ENCODE results near the gene CCDC88C.
"Not testable (repeated sequence)": the region's sequence is repeated elsewhere in the genome, so short reads cannot be mapped to it uniquely, and the experiment has no call there.

The CCDC88C gene

GRCh38 chr14:91228112-91229004 lies 189.3 kb downstream of the CCDC88C start:
- H3K18ac ChIP-seq (ENCODE audit: low read depth in 1 of 2, low read length in 2 of 2): no peak overlapping the region

GRCh38 chr14:91227183-91227628 lies 190.4 kb downstream of the CCDC88C start:
- Histone ChIP-seq H2BK15ac (ENCODE audit: low read depth, poor library complexity, severe bottlenecking) (no peak overlapping the region), H4K8ac (ENCODE audit: low read length) (no peak overlapping the region), H2AFZ (ENCODE audit: low read depth, low read length) (no peak overlapping the region), H4K91ac (ENCODE audit: low read length) (no peak overlapping the region), H2BK120ac (ENCODE audit: low read depth, low read length) (no peak overlapping the region), H3K23ac (ENCODE audit: low read length in 2 of 2) (no peak overlapping the region), H3K27ac (ENCODE audit: low read length, poor library complexity, severe bottlenecking) (no peak overlapping the region), H3K9me3 (ENCODE audit: control insufficient read depth, low read length) (peaks cover 6% of the 10 kb centered on the region), H3K4me2 (ENCODE audit: low read length, poor library complexity, severe bottlenecking) (no peak overlapping the region), H3K79me1 (replicated peaks; ENCODE audit: low read length, poor library complexity, severe bottlenecking) (no peaks in the 10 kb centered on the region), H3K14ac (ENCODE audit: low read length in 2 of 2) (no peak overlapping the region), H3K36me3 (ENCODE audit: control insufficient read depth in 1 of 2, insufficient read depth in 2 of 2, low read depth in 1 of 2, low read length in 2 of 2) (peaks cover 9 to 47% of the 10 kb centered on the region in 2 experiments), H3K4me3 (ENCODE audit: insufficient read depth in 1 of 2, low read depth in 1 of 2, low read length in 2 of 2) (no peak overlapping the region), H2AK5ac (ENCODE audit: low read length, severe bottlenecking) (no peak overlapping the region), H3K9ac (ENCODE audit: low read length) (no peak overlapping the region), H3K4me1 (ENCODE audit: control insufficient read depth, insufficient read depth, low read depth, low read length) (peaks cover 22% of the 10 kb centered on the region), H2BK5ac (ENCODE audit: low read depth, low read length, poor library complexity, severe bottlenecking) (no peak overlapping the region), H3K27me3 (ENCODE audit: control insufficient read depth in 1 of 2, insufficient read depth in 1 of 2, low read length in 2 of 2) (no peaks in the 10 kb centered on the region), H2BK12ac (ENCODE audit: low read length in 2 of 2) (no peak overlapping the region), H3K4ac (ENCODE audit: low read depth in 1 of 2, low read length in 2 of 2) (no peak overlapping the region), H3K18ac (ENCODE audit: low read depth in 1 of 2, low read length in 2 of 2) (no peak overlapping the region)
- WGBS: 89% methylated on average over 7 of the region's 7 CpGs
- DNase-seq: no peak

More at GRCh38 chr14:91228112-91229004, 189.3 kb downstream of the CCDC88C start:
- Histone ChIP-seq H4K91ac (ENCODE audit: low read length) (no peak overlapping the region), H3K79me1 (replicated peaks; ENCODE audit: low read length, poor library complexity, severe bottlenecking) (no peaks in the 10 kb centered on the region), H3K4me3 (ENCODE audit: insufficient read depth in 1 of 2, low read depth in 1 of 2, low read length in 2 of 2) (no peak overlapping the region), H3K4me2 (ENCODE audit: low read length, poor library complexity, severe bottlenecking) (no peak overlapping the region), H3K14ac (ENCODE audit: low read length in 2 of 2) (no peak overlapping the region), H2AFZ (ENCODE audit: low read depth, low read length) (no peak overlapping the region), H3K36me3 (ENCODE audit: control insufficient read depth in 1 of 2, insufficient read depth in 2 of 2, low read depth in 1 of 2, low read length in 2 of 2) (peaks cover 14 to 53% of the 10 kb centered on the region in 2 experiments), H2BK120ac (ENCODE audit: low read depth, low read length) (no peak overlapping the region), H3K27me3 (ENCODE audit: control insufficient read depth in 1 of 2, insufficient read depth in 1 of 2, low read length in 2 of 2) (no peaks in the 10 kb centered on the region), H3K4ac (ENCODE audit: low read depth in 1 of 2, low read length in 2 of 2) (no peak overlapping the region), H2BK12ac (ENCODE audit: low read length in 2 of 2) (no peak overlapping the region), H4K8ac (ENCODE audit: low read length) (no peak overlapping the region), H3K27ac (ENCODE audit: low read length, poor library complexity, severe bottlenecking) (peak overlapping the region; percentile 13), H2BK5ac (ENCODE audit: low read depth, low read length, poor library complexity, severe bottlenecking) (no peak overlapping the region), H3K9me3 (ENCODE audit: control insufficient read depth, low read length) (peaks cover 6% of the 10 kb centered on the region), H3K4me1 (ENCODE audit: control insufficient read depth, insufficient read depth, low read depth, low read length) (peaks cover 22% of the 10 kb centered on the region), H2AK5ac (ENCODE audit: low read length, severe bottlenecking) (no peak overlapping the region), H3K23ac (ENCODE audit: low read length in 2 of 2) (no peak overlapping the region), H3K9ac (ENCODE audit: low read length) (no peak overlapping the region), H2BK15ac (ENCODE audit: low read depth, poor library complexity, severe bottlenecking) (no peak overlapping the region)
- WGBS: 76% methylated on average over 14 of the region's 14 CpGs
- DNase-seq: peak; percentile 59

DNA sequence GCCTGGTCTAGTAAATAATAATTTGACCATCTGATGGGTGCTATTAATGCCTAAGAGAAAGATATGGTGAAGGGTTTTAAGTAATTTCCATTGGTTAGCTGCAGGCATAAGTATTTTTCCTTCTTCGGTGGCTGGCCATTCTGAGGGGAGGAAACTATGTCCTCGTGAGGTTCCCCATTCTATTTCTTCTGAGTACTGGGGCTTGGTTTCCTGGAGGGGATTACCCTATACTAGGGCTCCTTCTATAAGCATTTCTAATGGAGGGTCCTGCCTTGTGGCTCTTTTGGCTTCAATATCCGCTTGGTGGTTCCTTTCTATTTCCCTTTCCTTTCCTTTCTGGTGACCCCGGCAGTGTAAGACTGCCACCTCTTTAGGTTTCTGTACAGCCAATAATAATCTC lies 191.3 kb downstream of the CCDC88C start:
- not testable (repeated sequence) for H2BK120ac ChIP-seq (ENCODE audit: low read depth, low read length); H3K9me3 ChIP-seq (ENCODE audit: control insufficient read depth, low read length); H4K91ac ChIP-seq (ENCODE audit: low read length); H2AK5ac ChIP-seq (ENCODE audit: low read length, severe bottlenecking); H3K4ac ChIP-seq (ENCODE audit: low read depth in 1 of 2, low read length in 2 of 2); H3K14ac ChIP-seq (ENCODE audit: low read length in 2 of 2); H3K4me2 ChIP-seq (ENCODE audit: low read length, poor library complexity, severe bottlenecking); H3K23ac ChIP-seq (ENCODE audit: low read length in 2 of 2); H3K27me3 ChIP-seq (ENCODE audit: control insufficient read depth in 1 of 2, insufficient read depth in 1 of 2, low read length in 2 of 2); H2BK5ac ChIP-seq (ENCODE audit: low read depth, low read length, poor library complexity, severe bottlenecking); H2BK15ac ChIP-seq (ENCODE audit: low read depth, poor library complexity, severe bottlenecking); H4K8ac ChIP-seq (ENCODE audit: low read length); H3K79me1 ChIP-seq (replicated peaks; ENCODE audit: low read length, poor library complexity, severe bottlenecking); H3K27ac ChIP-seq (ENCODE audit: low read length, poor library complexity, severe bottlenecking); H3K18ac ChIP-seq (ENCODE audit: low read depth in 1 of 2, low read length in 2 of 2); DNase-seq; H2BK12ac ChIP-seq (ENCODE audit: low read length in 2 of 2); H2AFZ ChIP-seq (ENCODE audit: low read depth, low read length); H3K9ac ChIP-seq (ENCODE audit: low read length); H3K4me3 ChIP-seq (ENCODE audit: insufficient read depth in 1 of 2, low read depth in 1 of 2, low read length in 2 of 2)
- WGBS: 92% methylated on average over 2 of the region's 4 CpGs
- peaks cover 9 to 46% of the 10 kb centered on the region in 2 experiments for H3K36me3 ChIP-seq (ENCODE audit: control insufficient read depth in 1 of 2, insufficient read depth in 2 of 2, low read depth in 1 of 2, low read length in 2 of 2)
- peaks cover 22% of the 10 kb centered on the region for H3K4me1 ChIP-seq (ENCODE audit: control insufficient read depth, insufficient read depth, low read depth, low read length)

- Histone ChIP-seq H3K9ac (ENCODE audit: low read length) (no peak overlapping the region), H3K4me1 (ENCODE audit: control insufficient read depth, insufficient read depth, low read depth, low read length) (peaks cover 20% of the 10 kb centered on the region), H3K4me3 (ENCODE audit: insufficient read depth in 1 of 2, low read depth in 1 of 2, low read length in 2 of 2) (no peak overlapping the region), H3K4ac (ENCODE audit: low read depth in 1 of 2, low read length in 2 of 2) (no peak overlapping the region), H3K79me1 (replicated peaks; ENCODE audit: low read length, poor library complexity, severe bottlenecking) (no peaks in the 10 kb centered on the region), H2BK12ac (ENCODE audit: low read length in 2 of 2) (no peak overlapping the region), H2BK15ac (ENCODE audit: low read depth, poor library complexity, severe bottlenecking) (no peak overlapping the region), H2AK5ac (ENCODE audit: low read length, severe bottlenecking) (no peak overlapping the region), H3K4me2 (ENCODE audit: low read length, poor library complexity, severe bottlenecking) (no peak overlapping the region), H2BK120ac (ENCODE audit: low read depth, low read length) (no peak overlapping the region), H3K18ac (ENCODE audit: low read depth in 1 of 2, low read length in 2 of 2) (no peak overlapping the region), H3K27ac (ENCODE audit: low read length, poor library complexity, severe bottlenecking) (no peak overlapping the region), H3K23ac (ENCODE audit: low read length in 2 of 2) (no peak overlapping the region), H3K27me3 (ENCODE audit: control insufficient read depth in 1 of 2, insufficient read depth in 1 of 2, low read length in 2 of 2) (no peaks in the 10 kb centered on the region), H3K9me3 (ENCODE audit: control insufficient read depth, low read length) (no peaks in the 10 kb centered on the region), H3K14ac (ENCODE audit: low read length in 2 of 2) (no peak overlapping the region), H4K91ac (ENCODE audit: low read length) (no peak overlapping the region), H2AFZ (ENCODE audit: low read depth, low read length) (no peak overlapping the region), H4K8ac (ENCODE audit: low read length) (no peak overlapping the region), H2BK5ac (ENCODE audit: low read depth, low read length, poor library complexity, severe bottlenecking) (no peak overlapping the region), H3K36me3 (ENCODE audit: control insufficient read depth in 1 of 2, insufficient read depth in 2 of 2, low read depth in 1 of 2, low read length in 2 of 2) (peaks cover 14 to 54% of the 10 kb centered on the region in 2 experiments)
- WGBS: 83% methylated on average over 7 of the region's 7 CpGs
- DNase-seq: peak; percentile 34
These were observed 192.6 kb downstream of the CCDC88C start for GRCh38 chr14:91225025-91225424.

Measured in mesenchymal stem cell (in vitro differentiated cells and primary cell).